ENCODE measurements around the gene FOXD4L1.
"Not testable (repeated sequence)": the region's sequence is repeated elsewhere in the genome, so short reads cannot be mapped to it uniquely, and the experiment has no call there.

Gene FOXD4L1

DNA sequence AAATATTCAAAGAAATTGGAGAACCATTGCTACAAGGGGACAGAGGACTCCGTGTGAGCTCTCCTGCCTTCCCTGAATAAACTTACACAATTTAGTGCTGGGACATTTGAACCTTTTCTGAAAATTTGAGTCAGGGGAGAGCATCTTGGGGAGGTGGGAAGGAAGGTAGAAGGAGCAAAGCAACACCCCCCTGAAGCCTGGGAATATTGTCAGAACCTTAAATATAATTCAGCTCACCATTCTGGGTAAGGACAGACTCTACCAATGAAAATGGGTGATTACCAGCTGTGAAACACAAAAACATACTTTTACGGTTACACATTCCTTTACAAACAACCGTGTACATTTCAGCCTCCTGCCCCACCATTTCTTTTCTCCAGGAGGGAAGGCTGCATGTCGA, at the start of gene FOXD4L1:
Gene FOXD4L1 (plus strand): TSS at position 301 of the 400 bp plus-strand sequence. CDS start 592 bp downstream, outside the sequence.
- DNase-seq (ENCODE audit: low read depth, low spot score); H3K27ac ChIP-seq (ENCODE audit: low read length); H3K4me1 ChIP-seq (ENCODE audit: control insufficient read depth, insufficient read depth, low read length); H3K4me3 ChIP-seq (ENCODE audit: low read length); H3K36me3 ChIP-seq (ENCODE audit: control insufficient read depth, insufficient read depth, low read length); H3K9me3 ChIP-seq (ENCODE audit: control insufficient read depth, insufficient read depth, low read length): not testable (repeated sequence)
- H3K27me3 ChIP-seq (ENCODE audit: control insufficient read depth, insufficient read depth, low read length), result peaks cover 16% of the 10 kb centered on the region
- WGBS (ENCODE audit: insufficient coverage, insufficient read length), result no CpG with 5 or more reads among the region's 4 CpGs

DNA sequence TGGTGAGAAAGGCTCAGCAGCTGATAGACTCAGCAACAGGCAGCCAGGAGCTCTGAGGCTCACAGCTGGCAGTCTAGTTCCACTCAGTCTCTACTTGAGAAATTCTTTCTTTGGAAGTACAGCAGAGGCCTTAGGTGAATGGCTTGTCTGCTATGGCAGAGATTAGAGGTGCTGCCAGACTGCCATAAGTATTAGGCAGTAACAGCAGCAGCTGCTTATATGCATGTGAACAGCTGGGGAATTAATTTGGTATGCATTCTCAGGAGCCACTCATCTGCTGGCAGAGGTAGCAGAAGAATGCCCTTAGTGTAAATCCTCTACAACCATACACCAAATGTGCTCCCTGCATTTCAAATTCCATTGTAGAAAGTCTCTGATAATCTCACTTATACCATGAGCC, 32.7 kb upstream of the FOXD4L1 start:
- not testable (repeated sequence) for H3K36me3 ChIP-seq (ENCODE audit: control insufficient read depth, insufficient read depth, low read length); H3K27me3 ChIP-seq (ENCODE audit: control insufficient read depth, insufficient read depth, low read length); H3K9me3 ChIP-seq (ENCODE audit: control insufficient read depth, insufficient read depth, low read length); H3K27ac ChIP-seq (ENCODE audit: low read length); DNase-seq (ENCODE audit: low read depth, low spot score); H3K4me1 ChIP-seq (ENCODE audit: control insufficient read depth, insufficient read depth, low read length); H3K4me3 ChIP-seq (ENCODE audit: low read length)

DNA sequence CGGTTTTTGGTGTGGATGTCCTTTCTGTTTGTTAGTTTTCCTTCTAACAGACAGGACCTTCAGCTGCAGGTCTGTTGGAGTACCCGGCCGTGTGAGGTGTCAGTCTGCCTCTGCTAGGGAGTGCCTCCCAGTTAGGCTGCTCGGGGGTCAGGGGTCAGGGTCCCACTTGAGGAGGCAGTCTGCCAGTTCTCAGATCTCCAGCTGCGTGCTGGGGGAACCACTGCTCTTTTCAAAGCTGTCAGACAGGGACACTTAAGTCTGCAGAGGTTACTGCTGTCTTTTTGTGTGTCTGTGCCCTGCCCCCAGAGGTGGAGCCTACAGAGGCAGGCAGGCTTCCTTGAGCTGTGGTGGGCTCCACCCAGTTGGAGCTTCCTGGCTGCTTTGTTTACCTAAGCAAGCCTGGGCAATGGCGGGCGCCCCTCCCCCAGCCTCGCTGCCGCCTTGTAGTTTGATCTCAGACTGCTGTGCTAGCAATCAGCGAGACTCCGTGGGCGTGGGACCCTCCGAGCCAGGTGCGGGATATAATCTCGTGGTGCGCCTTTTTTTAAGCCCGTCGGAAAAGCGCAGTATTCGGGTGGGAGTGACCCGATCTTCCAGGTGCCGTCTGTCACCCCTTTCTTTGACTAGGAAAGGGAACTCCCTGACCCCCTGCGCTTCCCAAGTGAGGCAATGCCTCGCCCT, 21.6 kb upstream of the FOXD4L1 start:
- not testable (repeated sequence) for H3K36me3 ChIP-seq (ENCODE audit: control insufficient read depth, insufficient read depth, low read length); H3K4me1 ChIP-seq (ENCODE audit: control insufficient read depth, insufficient read depth, low read length); H3K9me3 ChIP-seq (ENCODE audit: control insufficient read depth, insufficient read depth, low read length); DNase-seq (ENCODE audit: low read depth, low spot score); H3K27me3 ChIP-seq (ENCODE audit: control insufficient read depth, insufficient read depth, low read length); H3K4me3 ChIP-seq (ENCODE audit: low read length); H3K27ac ChIP-seq (ENCODE audit: low read length)
- WGBS (ENCODE audit: insufficient coverage, insufficient read length), result no CpG with 5 or more reads among the region's 24 CpGs

DNA sequence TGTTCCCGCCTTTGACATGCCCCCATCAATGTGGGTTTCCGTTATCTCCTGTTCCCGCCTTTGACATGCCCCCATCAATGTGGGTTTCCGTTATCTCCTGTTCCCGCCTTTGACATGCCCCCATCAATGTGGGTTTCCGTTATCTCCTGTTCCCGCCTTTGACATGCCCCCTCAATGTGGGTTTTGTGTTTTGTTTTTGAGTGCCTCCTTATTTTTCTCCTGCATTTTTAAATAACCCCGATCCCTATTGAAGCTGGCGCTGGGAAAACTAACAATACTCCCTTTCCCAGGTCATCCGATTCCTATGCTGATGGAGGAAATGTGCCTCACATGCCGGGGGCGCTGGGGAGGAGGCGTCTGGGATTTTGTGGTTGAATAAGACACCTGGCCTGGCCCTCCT, 1.9 kb upstream of the FOXD4L1 start:
- not testable (repeated sequence) for H3K36me3 ChIP-seq (ENCODE audit: control insufficient read depth, insufficient read depth, low read length); H3K9me3 ChIP-seq (ENCODE audit: control insufficient read depth, insufficient read depth, low read length); DNase-seq (ENCODE audit: low read depth, low spot score); H3K4me1 ChIP-seq (ENCODE audit: control insufficient read depth, insufficient read depth, low read length); H3K27ac ChIP-seq (ENCODE audit: low read length); H3K27me3 ChIP-seq (ENCODE audit: control insufficient read depth, insufficient read depth, low read length); H3K4me3 ChIP-seq (ENCODE audit: low read length)
- no CpG with 5 or more reads among the region's 13 CpGs for WGBS (ENCODE audit: insufficient coverage, insufficient read length)

DNA sequence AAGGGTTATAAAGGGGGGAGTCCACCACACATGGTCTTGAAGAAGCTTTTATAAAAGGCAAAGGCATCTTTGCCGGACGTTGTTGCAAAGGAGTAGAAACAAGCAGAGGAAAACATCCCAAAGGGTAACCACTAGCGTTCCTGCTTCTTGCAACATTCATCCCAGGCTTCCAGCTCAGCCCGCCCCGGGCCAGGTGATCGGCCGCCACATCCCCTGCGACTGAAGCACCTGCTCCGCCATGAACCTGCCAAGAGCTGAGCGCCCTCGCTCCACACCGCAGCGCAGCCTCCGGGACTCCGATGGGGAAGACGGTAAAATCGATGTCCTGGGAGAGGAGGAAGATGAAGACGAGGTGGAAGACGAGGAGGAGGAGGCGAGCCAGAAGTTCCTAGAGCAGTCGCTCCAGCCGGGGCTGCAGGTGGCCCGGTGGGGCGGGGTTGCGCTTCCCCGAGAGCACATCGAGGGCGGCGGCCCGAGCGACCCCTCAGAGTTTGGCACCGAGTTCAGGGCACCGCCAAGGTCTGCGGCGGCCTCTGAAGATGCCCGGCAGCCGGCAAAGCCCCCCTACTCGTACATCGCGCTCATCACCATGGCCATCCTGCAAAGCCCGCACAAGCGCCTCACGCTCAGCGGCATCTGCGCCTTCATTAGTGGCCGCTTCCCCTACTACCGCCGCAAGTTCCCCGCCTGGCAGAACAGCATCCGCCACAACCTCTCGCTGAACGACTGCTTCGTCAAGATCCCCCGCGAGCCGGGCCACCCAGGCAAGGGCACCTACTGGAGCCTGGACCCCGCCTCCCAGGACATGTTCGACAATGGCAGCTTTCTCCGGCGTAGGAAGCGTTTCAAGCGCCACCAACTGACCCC, 787 bp downstream of the FOXD4L1 start:
- not testable (repeated sequence) for H3K36me3 ChIP-seq (ENCODE audit: control insufficient read depth, insufficient read depth, low read length)
- no CpG with 5 or more reads among the region's 62 CpGs for WGBS (ENCODE audit: insufficient coverage, insufficient read length)

DNA sequence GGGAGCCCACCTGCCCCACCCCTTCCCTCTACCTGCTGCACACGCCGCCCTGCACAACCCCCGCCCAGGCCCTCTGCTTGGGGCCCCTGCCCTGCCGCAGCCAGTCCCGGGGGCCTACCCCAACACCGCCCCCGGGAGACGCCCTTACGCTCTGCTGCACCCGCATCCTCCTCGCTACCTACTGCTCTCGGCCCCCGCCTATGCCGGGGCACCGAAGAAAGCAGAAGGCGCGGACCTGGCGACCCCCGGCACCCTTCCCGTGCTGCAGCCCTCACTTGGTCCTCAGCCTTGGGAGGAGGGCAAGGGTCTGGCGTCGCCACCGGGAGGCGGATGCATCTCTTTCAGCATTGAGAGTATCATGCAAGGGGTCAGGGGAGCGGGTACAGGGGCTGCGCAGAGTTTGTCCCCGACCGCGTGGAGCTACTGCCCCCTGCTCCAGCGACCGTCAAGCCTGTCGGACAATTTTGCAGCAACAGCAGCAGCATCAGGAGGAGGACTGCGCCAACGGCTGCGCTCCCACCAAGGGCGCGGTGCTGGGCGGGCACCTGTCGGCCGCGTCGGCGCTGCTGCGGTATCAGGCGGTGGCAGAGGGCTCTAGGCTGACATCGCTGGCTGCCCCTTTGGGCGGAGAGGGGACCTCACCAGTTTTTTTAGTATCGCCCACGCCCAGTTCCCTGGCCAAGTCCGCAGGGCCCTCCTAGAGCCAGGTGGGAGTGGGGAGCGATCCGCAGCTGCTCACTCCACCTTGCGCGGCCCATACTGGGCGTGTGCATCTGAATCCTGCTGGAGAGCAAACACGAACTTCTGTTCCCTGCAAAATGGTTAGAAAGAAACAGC, 1.6 kb downstream of the FOXD4L1 start:
- no CpG with 5 or more reads among the region's 56 CpGs for WGBS (ENCODE audit: insufficient coverage, insufficient read length)

More for the DNA sequence above, 787 bp downstream of the FOXD4L1 start:
- H3K4me3 ChIP-seq (ENCODE audit: low read length); DNase-seq (ENCODE audit: low read depth, low spot score); H3K4me1 ChIP-seq (ENCODE audit: control insufficient read depth, insufficient read depth, low read length); H3K27ac ChIP-seq (ENCODE audit: low read length); H3K9me3 ChIP-seq (ENCODE audit: control insufficient read depth, insufficient read depth, low read length): not testable (repeated sequence)
- peaks cover 20% of the 10 kb centered on the region for H3K27me3 ChIP-seq (ENCODE audit: control insufficient read depth, insufficient read depth, low read length)

DNA sequence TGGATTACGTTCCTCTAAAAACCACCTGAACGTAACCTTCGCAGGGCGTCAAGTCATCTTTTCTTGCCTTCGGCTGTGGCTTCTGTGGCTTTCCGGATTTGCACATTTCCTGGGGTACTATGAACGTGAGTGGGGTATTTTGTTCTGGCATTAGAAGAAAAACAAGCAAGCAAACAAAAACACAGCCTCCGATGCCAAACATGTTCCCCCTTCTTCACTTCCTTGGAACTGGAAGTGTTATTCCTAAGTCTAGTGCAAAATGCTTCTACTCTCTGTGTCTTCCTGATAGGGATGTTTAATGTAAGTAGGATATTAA, 2.2 kb downstream of the FOXD4L1 start:
- not testable (repeated sequence) for H3K4me3 ChIP-seq (ENCODE audit: low read length); H3K4me1 ChIP-seq (ENCODE audit: control insufficient read depth, insufficient read depth, low read length); H3K9me3 ChIP-seq (ENCODE audit: control insufficient read depth, insufficient read depth, low read length); DNase-seq (ENCODE audit: low read depth, low spot score); H3K27ac ChIP-seq (ENCODE audit: low read length); H3K36me3 ChIP-seq (ENCODE audit: control insufficient read depth, insufficient read depth, low read length)
- H3K27me3 ChIP-seq (ENCODE audit: control insufficient read depth, insufficient read depth, low read length), result peaks cover 21% of the 10 kb centered on the region
- no CpG with 5 or more reads among the region's 8 CpGs for WGBS (ENCODE audit: insufficient coverage, insufficient read length)

More for the DNA sequence above, 1.6 kb downstream of the FOXD4L1 start:
- H3K27ac ChIP-seq (ENCODE audit: low read length); H3K4me1 ChIP-seq (ENCODE audit: control insufficient read depth, insufficient read depth, low read length); DNase-seq (ENCODE audit: low read depth, low spot score); H3K9me3 ChIP-seq (ENCODE audit: control insufficient read depth, insufficient read depth, low read length); H3K36me3 ChIP-seq (ENCODE audit: control insufficient read depth, insufficient read depth, low read length); H3K4me3 ChIP-seq (ENCODE audit: low read length): not testable (repeated sequence)
- peaks cover 21% of the 10 kb centered on the region for H3K27me3 ChIP-seq (ENCODE audit: control insufficient read depth, insufficient read depth, low read length)

DNA sequence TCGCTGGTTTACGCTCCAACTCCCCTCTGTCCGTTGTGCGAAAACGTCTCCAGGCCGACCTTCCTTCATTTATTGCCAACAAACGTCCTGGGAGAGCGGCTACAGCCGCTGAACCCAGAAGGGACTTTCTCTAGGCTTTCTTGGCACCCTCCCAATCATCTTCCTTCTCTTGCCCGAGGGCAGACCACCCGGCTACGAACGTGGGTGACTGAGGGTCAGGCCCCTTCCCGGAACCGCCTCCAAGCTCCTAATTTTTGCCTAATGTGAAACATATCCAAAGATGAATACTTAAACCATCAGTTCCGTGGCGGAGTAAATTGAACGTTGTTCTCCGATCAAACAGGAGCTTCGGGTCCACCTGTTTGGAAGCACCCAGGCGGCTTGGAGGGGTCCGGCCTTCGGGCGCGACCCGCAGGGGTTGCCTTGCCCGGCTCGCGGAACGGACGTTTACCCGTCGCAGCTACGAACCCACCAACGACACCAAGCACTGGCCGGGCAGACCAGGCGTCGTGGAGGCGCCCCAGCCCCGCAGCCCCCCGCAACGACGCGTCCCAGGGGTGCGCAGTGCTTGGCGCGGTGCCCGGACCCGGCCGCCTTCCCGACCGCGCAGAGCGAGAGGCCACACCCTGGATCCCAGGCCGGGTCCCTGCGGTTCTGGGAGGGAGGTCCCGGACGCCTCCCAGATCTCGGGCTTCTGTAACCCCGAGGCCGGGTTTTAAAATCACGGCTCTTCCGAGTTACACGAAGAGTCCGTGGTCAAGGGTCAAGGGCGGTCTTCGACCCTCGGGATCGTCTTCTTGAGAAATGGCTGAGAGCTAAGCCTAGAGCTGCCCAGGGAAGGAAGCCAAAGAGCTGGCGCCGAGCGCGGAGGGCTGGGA, 4.0 kb downstream of the FOXD4L1 start:
- H3K27me3 ChIP-seq (ENCODE audit: control insufficient read depth, insufficient read depth, low read length), result peaks cover 21% of the 10 kb centered on the region
- DNase-seq (ENCODE audit: low read depth, low spot score); H3K4me3 ChIP-seq (ENCODE audit: low read length); H3K27ac ChIP-seq (ENCODE audit: low read length); H3K36me3 ChIP-seq (ENCODE audit: control insufficient read depth, insufficient read depth, low read length); H3K9me3 ChIP-seq (ENCODE audit: control insufficient read depth, insufficient read depth, low read length); H3K4me1 ChIP-seq (ENCODE audit: control insufficient read depth, insufficient read depth, low read length): not testable (repeated sequence)
- no CpG with 5 or more reads among the region's 73 CpGs for WGBS (ENCODE audit: insufficient coverage, insufficient read length)

DNA sequence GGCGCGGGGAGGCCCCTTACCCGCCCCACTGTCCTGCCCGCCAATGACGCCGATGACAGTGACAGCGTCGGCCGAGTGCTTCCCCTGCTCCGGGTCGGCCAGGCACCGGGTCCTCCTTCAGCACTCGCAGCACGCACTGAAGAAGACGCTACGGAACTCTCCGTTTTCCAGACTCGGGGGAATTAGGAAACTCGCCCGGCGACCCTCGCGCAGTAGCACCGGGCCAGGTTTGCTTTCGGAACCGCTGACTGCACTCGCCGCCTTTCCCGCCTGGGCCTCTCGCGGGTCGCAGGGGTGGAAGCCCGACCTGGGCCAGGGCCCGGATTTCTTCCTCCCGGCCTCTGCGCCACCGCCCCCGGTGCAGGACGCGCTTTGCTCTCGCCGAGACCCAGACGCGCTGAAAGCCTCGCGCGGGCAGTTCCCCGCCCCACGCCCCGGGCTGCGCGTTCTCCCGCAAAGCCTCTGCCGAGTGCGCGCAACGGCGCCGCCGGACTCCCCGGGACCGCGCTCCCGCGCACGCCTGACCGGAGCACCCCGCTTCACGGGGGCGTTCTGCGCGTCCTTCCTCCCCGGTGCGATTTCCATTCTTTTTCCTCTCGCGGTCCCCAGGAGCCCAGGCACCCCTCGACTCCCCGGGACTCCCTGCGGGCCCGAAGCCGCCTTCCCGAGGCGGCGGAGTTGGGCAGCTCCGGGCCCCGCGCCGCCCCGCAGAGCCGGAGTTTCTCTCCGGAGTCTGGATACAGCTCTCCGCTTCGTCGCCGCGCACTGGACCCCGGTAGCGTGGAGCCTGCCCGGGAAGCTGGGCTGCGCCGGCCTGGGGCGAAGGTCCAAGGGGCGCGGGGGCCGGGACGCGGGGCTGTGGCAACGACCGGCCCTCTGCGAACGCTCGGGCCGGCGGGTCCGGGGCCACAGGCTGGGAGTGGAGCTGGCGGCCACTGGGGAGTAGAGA, 4.9 kb downstream of the FOXD4L1 start:
- WGBS (ENCODE audit: insufficient coverage, insufficient read length), result no CpG with 5 or more reads among the region's 116 CpGs
- H3K36me3 ChIP-seq (ENCODE audit: control insufficient read depth, insufficient read depth, low read length); H3K27ac ChIP-seq (ENCODE audit: low read length); H3K4me1 ChIP-seq (ENCODE audit: control insufficient read depth, insufficient read depth, low read length); H3K4me3 ChIP-seq (ENCODE audit: low read length); H3K9me3 ChIP-seq (ENCODE audit: control insufficient read depth, insufficient read depth, low read length); DNase-seq (ENCODE audit: low read depth, low spot score): not testable (repeated sequence)
- peaks cover 24% of the 10 kb centered on the region for H3K27me3 ChIP-seq (ENCODE audit: control insufficient read depth, insufficient read depth, low read length)
